ENCODE results near the gene OOSP4A. TPM values are rescaled to one million over a fixed set of nuclear protein-coding genes. Genes with fewer than 3 reads are reported as not detected.

Gene OOSP4A
- not detected for total RNA-seq

GRCh38 chr11:59963733-59964132 is at the start of gene OOSP4A:
Gene OOSP4A (plus strand): TSS chr11:59964033. CDS start chr11:59964033, 0 bp downstream.
- H3K4me3 ChIP-seq, result no peak within 1 kb of the TSS
- TF ChIP-seq CTCF (IDR thresholded peaks at IDR 0.05), result no peak
- TF ChIP-seq POLR2A (IDR thresholded peaks at IDR 0.05), result no peak
- peaks cover 0 to 10% (median 0%) of the 10 kb centered on the region in 4 donors for H3K4me1 ChIP-seq
- DNase-seq, result no peak
- no peak within 1 kb of the TSS for H3K27ac ChIP-seq
- no peaks in the 10 kb centered on the region for H3K27me3 ChIP-seq
- H3K9me3 ChIP-seq, result no peaks in the 10 kb centered on the region
- H3K36me3 ChIP-seq, result no peaks in the 10 kb centered on the region

GRCh38 chr11:59918480-59918879 is 45.4 kb upstream of the OOSP4A start:
- Histone ChIP-seq H3K4me3 (no peak overlapping the region), H3K27ac (no peak overlapping the region), H3K27me3 (no peaks in the 10 kb centered on the region), H3K36me3 (no peaks in the 10 kb centered on the region), H3K9me3 (peaks cover 0 to 14% (median 3%) of the 10 kb centered on the region in 4 donors), H3K4me1 (no peaks in the 10 kb centered on the region)
- DNase-seq, result no peak
- TF ChIP-seq CTCF (IDR thresholded peaks at IDR 0.05), result no peak
- no peak for TF ChIP-seq POLR2A (IDR thresholded peaks at IDR 0.05)

GRCh38 chr11:59918987-59919589 is 44.7 kb upstream of the OOSP4A start:
- Histone ChIP-seq H3K36me3 (no peaks in the 10 kb centered on the region), H3K4me3 (no peak overlapping the region), H3K27me3 (no peaks in the 10 kb centered on the region), H3K27ac (no peak overlapping the region), H3K9me3 (peaks cover 0 to 20% (median 5%) of the 10 kb centered on the region in 4 donors), H3K4me1 (no peaks in the 10 kb centered on the region)
- TF ChIP-seq CTCF (IDR thresholded peaks at IDR 0.05) (peak in 3 of 6 experiments; percentile 64 to 66 (median 65)), POLR2A (IDR thresholded peaks at IDR 0.05) (no peak)
- peak in 1 of 3 donors; percentile 55 for DNase-seq

DNA sequence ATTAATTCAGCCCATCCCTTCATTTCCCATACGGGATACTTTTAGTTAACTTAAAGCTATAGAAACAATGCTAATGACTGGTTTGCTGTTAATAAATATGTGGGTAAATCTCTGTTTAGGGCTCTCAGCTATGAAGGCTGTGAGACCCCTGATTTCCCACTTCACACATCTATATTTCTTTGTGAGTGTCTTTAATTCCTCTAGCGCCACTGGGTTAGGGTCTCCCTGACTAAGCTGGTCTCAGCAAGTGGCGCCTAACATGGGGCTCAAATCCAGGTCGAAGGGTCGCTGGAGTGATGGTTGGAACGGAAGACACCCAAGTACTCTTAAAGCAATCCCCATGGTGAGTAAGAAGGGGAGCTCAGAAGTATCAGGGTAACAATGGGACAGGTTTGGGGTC is 40.0 kb upstream of the OOSP4A start:
- no peaks in the 10 kb centered on the region for H3K27me3 ChIP-seq
- H3K9me3 ChIP-seq, result peaks cover 0 to 31% (median 9%) of the 10 kb centered on the region in 4 donors
- H3K27ac ChIP-seq, result no peak overlapping the region
- no peaks in the 10 kb centered on the region for H3K4me1 ChIP-seq
- DNase-seq, result no peak
- no peak overlapping the region for H3K4me3 ChIP-seq
- no peak for TF ChIP-seq POLR2A (IDR thresholded peaks at IDR 0.05)
- TF ChIP-seq CTCF (IDR thresholded peaks at IDR 0.05), result no peak
- no peaks in the 10 kb centered on the region for H3K36me3 ChIP-seq

DNA sequence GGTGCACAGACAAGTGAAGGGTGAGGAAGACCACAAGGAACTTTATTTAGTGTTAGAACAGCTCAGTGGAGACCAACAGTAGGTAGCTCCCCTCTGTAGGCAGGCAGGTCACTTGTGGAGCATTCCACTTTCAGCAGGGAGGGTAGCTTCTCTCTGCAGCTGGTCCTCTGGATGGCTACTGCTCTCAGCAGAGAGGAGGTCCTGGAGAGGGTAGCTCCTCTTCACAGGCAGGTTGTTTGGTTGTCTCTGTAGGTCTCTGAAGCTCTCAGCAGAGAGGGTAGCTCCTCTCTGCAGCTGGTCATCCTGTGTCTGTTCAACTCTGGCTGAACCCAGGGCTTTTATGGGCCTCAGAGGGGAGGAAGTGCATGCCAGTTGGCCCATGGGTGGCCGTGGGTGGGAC is 32.1 kb upstream of the OOSP4A start:
- no peaks in the 10 kb centered on the region for H3K36me3 ChIP-seq
- DNase-seq, result no peak
- peaks cover 0 to 10% (median 0%) of the 10 kb centered on the region in 4 donors for H3K9me3 ChIP-seq
- H3K4me1 ChIP-seq, result no peaks in the 10 kb centered on the region
- H3K27ac ChIP-seq, result no peak overlapping the region
- H3K4me3 ChIP-seq, result no peak overlapping the region
- TF ChIP-seq CTCF (IDR thresholded peaks at IDR 0.05), result no peak
- no peak for TF ChIP-seq POLR2A (IDR thresholded peaks at IDR 0.05)
- no peaks in the 10 kb centered on the region for H3K27me3 ChIP-seq

All from Peyer's patch (tissue), 4 donors.